Stimulated activated CD4-positive, alpha-beta T cell treated with anti-CD3 and anti-CD28 coated beads, Interleukin-4, amount 100 ng/mL, for 1 hour (primary cell): ENCODE measurements around the gene CELSR2.
"Not testable (repeated sequence)": the region's sequence is repeated elsewhere in the genome, so short reads cannot be mapped to it uniquely, and the experiment has no call there.

Source experiments
- DNase-seq: peaks from one replicate; pipeline ENCODE4 v3.0.0-alpha.2; 2020

CELSR2 gene, protein sequence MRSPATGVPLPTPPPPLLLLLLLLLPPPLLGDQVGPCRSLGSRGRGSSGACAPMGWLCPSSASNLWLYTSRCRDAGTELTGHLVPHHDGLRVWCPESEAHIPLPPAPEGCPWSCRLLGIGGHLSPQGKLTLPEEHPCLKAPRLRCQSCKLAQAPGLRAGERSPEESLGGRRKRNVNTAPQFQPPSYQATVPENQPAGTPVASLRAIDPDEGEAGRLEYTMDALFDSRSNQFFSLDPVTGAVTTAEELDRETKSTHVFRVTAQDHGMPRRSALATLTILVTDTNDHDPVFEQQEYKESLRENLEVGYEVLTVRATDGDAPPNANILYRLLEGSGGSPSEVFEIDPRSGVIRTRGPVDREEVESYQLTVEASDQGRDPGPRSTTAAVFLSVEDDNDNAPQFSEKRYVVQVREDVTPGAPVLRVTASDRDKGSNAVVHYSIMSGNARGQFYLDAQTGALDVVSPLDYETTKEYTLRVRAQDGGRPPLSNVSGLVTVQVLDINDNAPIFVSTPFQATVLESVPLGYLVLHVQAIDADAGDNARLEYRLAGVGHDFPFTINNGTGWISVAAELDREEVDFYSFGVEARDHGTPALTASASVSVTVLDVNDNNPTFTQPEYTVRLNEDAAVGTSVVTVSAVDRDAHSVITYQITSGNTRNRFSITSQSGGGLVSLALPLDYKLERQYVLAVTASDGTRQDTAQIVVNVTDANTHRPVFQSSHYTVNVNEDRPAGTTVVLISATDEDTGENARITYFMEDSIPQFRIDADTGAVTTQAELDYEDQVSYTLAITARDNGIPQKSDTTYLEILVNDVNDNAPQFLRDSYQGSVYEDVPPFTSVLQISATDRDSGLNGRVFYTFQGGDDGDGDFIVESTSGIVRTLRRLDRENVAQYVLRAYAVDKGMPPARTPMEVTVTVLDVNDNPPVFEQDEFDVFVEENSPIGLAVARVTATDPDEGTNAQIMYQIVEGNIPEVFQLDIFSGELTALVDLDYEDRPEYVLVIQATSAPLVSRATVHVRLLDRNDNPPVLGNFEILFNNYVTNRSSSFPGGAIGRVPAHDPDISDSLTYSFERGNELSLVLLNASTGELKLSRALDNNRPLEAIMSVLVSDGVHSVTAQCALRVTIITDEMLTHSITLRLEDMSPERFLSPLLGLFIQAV (N-terminal part only)

DNA sequence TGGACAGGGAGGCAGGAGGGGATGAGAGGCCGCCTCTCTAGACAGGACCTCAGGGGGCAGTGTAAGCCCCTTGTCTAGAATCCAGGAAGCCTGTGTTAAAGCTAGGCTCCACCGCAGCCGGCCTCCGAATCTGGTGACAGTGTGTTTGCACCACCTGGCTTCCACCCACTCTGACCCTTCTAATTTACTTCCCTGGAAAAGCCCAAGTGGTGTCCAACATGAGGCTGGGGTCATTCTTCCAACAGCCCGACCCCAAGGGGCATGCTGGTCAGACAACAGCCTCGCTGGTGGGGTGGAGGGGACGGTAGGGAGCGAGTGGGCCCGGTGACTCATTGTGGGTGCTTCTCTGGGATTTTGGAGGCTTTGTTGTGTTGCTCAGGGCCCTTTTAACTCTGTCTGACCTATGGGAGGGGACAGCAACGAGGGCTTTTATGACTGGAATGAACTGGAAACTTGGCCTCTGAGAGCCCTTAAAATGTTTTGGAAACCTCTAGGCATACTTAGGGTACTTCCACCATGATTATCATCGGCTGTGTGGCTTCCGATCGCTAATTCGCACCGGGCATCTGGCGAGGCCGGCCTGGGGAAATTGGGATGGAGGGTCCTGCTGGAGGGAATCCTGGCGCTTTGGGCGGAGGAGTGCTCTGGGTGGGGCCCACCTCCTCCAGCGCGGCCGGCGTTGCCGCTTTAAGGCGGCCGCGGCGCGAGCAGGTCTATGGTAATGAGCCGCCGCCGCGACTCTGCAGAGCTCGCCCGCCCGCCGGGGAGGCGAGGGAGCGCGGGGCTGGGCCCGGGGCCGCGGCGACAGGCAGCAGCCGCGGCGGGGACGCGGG lies at the start of gene CELSR2:
TSS of gene CELSR2 (plus strand) at position 743 of the 833 bp plus-strand sequence. CDS start 541 bp downstream, outside the sequence.
- DNase-seq, result peak; percentile 60

DNA sequence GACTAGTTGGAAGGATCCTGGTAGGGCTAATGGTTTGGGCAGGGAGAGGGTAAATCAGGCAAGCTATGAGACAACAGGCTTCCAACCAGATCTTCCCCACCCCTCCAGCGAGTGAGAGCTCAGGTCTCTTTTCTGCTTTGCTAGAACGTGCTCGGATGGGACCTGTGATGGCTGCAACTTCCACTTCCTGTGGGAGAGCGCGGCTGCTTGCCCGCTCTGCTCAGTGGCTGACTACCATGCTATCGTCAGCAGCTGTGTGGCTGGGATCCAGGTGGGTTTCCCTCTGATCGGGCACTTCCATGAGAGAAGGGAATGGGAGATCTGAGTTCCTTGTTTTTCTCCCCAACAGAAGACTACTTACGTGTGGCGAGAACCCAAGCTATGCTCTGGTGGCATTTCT lies 49.6 kb upstream of the CELSR2 start:
- DNase-seq, result no peak

DNA sequence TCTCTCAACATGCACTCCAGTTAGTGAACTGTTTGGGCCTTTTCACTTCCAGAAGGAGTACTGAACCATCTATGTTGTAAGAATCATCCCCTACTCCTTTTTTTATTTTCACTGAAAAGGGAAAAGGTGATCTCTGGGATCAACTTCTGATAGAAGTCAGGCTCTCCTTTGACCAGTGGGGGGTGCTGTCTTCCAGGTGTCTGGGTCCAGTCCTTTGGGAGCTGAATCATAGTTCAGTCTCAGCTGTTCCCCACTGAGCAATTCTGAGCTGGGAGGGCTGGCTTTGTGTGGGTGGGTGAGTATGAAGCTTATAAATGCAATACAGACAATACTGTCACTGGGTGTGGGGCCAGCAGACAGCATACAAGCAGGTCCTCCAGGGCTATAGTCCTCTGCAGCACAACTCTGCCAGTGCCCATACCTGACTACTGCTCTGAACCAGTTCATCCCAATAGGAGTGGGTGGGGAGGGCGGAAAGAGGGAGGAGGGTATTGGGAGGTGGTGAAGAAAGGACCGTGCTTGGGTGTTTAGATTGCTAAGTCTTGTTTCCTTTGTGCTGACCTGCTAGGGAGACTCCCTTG lies 48.1 kb upstream of the CELSR2 start:
- peak; percentile 64 for DNase-seq

DNA sequence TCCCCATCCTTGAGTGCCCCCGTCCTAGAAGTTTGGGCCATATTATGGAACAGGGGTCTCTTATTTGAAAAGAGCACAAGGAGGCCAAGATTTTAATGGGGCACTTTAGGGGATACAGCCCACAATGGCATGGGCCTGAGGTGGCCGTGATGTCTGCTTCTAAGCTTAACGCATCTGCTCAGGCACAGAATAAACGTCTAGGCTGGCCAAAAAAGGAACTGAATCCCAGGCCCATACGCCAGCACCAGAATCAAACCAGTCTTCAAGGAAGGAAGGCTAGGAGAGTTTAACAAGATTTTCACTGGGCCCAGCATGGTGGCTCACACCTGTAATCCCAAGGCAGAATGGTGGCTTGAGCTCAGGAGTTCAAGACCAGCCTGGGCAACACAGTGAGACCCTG lies 44.9 kb upstream of the CELSR2 start:
- DNase-seq, result no peak

DNA sequence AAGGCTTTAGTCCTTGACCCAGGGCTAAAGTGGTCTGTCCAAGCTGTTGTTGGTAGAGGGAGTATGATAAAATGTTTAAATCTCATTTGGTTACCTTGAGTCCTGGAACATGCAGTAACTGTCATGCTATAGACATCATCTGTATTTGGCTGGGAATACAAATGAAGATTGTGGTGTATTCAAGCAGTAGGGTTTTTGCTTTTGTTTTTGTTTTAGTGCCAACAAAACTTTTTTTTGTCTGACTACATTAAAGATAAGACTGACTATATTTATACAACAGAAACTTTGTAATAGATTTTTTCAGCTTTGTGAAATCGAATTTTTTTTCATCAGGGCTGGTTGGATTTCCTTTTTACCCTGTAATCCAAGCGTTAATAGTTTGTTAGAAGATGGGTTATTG lies 43.0 kb upstream of the CELSR2 start:
- no peak for DNase-seq

DNA sequence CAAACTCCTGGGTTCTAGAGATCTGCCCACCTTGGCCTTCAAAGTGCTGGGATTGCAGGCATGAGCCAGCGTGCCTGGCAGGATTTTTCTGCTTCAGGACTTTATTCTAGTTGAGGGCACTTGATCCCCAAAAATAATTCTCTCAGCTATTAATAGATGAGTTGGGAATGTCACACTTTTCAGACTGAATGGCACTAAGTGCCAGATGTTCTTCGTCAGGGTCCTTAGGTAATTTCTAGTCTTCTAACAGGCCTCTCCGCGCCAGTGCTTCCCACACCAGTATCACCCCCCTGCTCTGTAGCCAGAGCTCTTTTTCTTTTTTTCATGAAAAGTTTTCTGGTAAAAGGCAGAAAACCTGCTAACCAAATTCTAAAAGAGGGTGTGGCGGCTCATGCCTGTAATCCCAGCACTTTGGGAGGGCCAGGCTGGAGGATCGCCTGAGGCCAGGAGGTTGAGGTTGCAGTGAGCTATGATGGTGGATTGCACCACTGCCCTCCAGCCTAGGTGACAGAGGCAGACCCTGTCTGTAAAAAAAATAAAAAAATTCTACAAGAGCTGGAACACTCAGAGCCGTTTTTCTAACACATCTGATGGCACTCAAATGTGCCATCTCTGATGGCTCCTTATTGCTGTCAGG lies 41.8 kb upstream of the CELSR2 start:
- no peak for DNase-seq

DNA sequence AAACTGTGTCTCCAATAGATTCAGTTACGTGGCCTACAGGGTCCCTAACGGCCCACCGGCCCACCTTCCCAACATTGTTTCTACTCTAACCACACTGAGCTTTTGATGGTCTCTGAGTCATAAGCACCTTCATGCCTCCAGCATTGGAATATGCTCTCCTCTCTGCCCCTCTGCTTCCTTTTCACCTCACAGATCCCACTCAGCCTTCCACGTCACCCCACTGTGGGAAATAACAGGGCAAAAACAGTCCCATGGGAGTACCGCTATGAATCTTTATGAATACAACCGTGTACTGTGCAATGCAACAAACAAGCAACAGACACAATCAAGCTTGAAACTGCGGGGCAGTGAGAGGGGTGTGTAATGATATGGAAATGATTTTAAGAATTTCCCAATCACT lies 40.9 kb upstream of the CELSR2 start:
- no peak for DNase-seq

DNA sequence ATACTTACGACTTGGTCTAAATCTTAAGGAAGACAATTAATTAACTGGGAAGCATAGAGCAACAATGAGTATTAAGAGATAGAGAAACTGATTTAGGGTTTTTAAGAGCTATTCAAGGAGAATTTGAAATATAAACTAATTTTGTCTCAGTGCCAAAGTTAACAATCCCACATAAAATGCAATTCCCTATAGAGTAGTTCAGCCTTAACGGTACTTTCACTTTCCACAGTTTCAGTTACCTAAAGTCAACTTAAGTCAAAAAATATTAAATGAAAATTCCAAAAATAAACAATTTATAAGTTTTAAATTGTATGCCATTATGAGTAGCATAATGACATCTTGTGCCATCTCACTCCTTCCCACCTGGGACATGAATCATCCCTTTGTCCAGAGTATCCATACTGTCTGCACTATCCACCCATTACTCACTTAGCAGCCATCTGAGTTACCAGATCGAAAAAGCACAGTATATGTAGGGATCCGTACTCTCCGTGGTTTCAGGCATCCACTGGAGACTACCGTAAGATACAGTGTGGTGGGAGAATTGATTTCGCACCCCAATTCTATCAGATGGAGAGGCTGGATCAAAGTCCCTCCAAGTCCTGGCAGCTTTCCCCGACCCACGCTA lies 40.4 kb upstream of the CELSR2 start:
- no peak for DNase-seq

DNA sequence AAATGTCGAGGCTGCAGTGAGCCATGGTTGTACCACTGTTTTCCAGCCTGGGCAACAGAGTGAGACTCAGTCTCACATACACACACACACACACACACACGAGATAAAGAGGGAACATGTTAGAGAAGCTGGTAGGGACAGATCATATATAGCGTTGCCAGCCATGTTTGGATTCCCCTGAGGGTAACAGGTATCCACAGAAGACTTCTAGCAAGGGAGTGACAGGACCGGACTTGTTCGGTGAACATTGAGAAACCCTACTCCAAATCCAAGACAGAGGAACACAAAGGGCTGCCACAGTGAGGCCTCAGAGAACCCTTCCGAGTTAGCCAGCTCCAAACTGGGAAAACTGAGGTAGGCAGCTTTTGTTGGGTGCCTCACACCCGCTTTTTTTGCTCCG lies 39.3 kb upstream of the CELSR2 start:
- no peak for DNase-seq

DNA sequence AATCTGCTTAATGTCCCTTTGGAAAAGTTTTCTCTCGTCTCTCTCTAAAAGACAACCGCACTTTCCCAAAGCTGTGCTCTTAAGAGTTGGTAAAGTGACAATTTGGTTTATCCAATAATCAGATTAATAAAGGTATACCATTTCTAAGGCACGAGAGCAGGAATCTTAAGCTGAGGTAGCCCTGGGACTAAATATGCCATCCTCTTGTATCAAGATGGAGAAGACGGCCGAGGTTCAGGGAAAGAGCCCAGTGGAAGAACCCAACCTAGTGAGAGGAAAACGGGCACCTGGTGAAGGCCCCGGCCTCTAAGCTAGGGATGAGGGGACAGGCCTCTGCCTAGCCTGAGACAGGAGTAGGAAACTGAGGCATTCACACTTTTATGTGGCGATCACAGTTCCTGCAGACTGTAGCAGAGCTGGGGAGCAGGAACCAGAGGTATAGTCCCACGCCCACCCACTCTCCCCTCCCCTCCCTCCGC lies 36.0 kb upstream of the CELSR2 start:
- no peak for DNase-seq

DNA sequence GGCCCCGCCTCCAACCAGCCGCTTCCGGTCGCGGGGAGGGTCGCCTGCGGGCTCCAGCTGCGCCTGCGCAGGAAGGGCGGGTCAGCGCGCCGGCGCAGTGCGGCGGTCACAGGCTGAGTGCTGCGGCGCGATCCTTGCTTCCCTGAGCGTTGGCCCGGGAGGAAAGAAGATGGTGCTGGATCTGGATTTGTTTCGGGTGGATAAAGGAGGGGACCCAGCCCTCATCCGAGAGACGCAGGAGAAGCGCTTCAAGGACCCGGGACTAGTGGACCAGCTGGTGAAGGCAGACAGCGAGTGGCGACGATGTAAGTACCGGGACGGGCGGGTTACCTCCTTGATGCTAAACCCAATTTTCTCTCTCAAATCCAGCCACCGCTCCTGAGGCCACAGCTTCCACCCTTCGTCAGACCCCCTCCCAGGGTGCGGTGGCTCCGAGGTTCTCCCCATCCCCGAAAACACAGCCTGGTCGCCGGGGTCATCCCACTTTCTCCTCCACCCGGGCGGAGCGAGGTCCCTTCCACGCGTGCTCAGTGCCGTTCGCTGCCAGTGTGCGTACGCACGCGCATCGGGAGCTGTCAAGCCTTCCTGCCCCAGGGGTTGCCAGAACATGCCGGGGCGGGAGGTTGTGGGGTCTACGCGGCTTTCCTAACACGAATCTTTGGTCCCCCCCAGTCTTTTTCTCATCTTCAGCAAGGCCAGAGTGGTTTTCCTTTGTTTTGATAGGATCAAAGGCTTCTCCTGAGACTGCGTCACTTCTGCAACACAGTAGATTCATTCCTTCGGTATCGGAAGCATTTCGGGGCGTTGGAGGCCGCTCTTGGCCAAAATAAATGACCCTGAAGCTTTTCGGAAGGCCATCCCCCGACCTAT lies 35.3 kb upstream of the CELSR2 start, which contains the start of gene SARS1:
TSS of gene SARS1 (plus strand) at position 95 of the 870 bp plus-strand sequence. CDS start at position 170, 75 bp downstream.
- peak; percentile 87 for DNase-seq

DNA sequence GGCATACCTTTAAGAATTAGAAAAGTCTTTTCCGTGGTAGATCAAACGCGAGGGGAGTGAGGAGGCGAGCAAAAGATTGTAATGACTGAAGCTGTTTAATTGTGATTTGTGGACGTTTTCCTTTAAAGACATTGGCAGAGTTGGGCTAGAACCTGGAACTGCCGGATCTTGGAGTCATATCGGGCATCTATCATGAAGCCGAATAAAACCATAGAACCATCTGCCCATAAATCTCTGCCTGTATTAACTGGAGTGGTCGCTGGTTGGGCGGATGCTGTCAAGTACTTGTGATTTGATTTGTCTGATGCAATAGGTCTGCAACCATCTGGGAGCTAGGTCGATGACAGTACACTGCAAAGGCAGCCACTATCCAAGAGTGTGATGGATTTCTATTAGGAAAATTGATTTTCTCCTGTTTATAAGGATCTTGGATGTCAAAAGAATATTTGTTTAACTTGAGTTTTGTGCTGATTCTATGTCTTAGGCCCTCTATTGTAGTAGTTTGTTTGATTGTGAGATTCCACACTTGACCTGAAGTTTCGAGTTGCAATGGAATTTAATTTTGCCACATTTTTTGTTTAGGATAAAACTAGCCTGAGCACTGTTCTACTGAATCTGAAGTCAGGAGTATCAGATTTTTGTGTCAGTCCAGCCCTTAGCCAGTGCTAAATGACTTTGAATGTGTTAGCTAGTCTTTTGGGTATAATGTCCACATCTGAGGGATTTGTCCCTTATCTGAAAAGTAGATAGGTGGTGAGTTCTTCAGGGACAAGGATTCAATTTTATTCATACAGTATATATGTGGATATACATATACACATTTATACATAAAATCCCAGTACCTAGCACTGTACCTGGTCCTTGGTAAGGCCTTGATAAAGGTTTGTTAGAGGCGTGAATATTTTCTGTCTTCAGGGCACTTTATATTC lies 34.4 kb upstream of the CELSR2 start:
- peak; percentile 35 for DNase-seq

DNA sequence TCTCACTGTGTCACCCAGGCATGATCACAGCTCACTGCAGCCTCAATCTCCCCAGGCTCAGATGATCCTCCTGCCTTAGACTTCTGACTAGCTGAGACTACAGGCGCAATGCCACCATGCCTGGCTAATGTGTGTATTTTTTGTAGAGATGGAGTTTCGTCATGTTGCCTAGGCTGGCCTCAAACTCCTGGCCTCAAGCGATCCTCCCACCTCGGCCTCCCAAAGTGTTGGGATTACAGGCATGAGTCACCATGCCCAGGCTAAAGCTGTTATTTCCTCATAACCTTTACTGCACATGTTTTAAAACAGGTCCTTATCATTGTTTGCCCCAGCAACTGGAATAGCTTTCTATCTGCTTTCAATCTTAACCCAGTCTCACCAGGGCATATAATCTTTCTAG lies 32.7 kb upstream of the CELSR2 start:
- DNase-seq, result no peak

DNA sequence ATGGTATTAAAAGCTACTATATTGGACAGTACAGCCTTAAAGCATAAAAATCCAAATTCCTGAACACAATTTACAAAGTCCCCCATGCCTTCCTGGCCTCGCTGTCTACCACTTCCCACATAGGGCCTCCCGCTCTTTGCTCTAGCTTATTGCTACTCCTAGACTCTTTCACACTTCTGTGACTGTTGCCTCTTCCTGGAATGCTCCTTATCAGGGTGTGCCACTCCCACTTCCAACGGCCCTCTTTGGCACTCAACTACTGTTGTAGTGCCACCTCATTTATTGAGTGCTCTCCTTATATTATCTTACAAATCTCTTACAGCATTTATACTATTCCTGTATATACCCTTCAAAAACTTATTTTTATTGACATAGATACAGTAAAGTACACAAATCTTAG lies 30.8 kb upstream of the CELSR2 start:
- DNase-seq, result no peak

DNA sequence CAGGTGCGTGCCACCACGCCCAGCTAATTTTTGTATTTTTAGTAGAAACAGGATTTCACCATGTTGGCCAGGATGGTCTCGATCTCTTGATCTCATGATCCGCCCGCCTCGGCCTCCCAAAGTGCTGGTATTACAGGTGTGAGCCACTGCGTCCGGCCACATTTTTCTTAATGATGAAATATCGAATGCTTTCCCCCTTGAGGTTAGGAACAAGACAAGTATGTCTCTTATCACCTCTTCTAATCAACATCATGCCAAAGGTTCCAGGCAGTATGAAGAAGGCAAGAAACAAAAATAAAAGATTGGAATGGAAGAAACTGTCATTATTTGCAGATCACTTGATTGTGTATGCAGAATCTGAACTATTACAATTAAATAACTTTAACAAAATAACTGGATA lies 28.1 kb upstream of the CELSR2 start:
- not testable (repeated sequence) for DNase-seq

DNA sequence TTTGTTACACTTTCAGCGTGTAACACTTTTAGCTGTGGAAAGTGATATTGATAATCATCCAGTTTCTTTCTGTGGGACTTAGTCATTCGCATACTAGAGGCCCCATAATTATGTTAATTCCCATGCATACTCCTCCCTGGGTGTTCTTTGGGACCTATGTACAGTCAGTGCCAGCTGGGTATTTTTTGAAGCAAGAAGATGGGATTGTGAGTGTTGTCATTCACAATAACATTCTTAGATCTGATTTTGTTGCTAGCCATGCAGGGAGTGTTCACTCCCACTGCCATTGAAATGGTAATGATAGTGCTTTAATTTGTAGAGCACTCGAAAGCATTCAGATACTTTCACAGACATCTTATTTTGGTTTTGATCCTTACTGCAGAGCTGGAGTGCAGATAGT lies 24.0 kb upstream of the CELSR2 start:
- no peak for DNase-seq

DNA sequence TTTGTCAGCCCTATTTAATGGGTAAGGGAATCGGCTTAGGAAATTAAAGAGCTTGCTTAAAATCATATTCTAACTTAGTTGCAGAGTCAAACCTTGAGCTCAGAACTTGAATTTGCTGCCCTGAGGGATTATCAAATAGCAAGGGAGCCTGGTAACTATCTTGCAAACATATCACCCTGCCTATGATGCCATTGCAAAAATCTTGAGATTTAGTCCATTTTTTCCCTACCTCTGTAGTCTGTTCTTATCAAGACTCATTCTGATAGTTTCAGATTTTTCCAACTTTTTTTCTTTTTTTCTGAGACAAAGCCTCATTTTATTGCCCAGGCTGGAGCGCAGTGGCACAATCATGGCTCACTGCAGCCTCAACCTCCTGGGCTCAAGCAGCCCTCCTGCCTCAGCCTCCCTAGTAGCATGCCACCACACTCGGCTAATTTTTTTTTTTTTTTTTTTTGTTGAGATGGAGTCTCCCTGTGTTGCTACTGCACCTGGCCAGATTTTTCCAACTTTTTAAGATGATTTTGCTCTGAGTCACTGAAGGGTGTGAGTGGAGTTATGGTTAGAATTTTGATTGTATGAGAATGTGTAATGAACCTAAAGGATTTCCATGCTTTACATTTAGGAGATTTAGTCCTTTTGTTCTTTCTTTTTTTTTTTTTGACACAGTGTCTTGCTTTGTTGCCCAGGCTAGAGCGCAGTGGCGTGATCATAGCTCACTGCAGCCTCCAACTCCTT lies 23.5 kb upstream of the CELSR2 start:
- no peak for DNase-seq

DNA sequence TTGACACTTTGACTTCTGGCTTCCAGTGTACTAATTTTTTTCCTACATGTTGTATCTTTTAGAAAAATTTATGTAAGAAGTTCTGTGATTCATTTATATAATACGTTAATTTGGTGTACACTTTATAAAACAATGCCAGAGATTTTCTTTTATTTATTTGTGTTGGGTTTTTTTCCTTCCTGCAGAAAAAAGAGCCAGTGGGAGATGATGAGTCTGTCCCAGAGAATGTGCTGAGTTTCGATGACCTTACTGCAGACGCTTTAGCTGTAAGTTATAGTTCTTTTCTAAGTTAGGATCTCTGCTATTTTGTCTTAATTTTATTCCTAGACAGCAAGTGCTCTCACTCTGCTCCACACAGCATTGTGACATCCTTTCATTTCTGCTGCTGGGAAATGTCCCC lies 21.2 kb upstream of the CELSR2 start:
- DNase-seq, result no peak
